Stimulated activated CD4-positive, alpha-beta T cell treated with anti-CD3 and anti-CD28 coated beads, Interleukin-15, amount 100 ng/mL, for 24 hours (primary cell): Measurements from ENCODE around the gene ZEB2.
A peak's percentile ranks its signal among the peaks of the same experiment; 100 is the strongest.

Experiments used
- DNase-seq: peaks from one replicate; pipeline ENCODE4 v3.0.0-alpha.2; 2020

Gene ZEB2

DNA sequence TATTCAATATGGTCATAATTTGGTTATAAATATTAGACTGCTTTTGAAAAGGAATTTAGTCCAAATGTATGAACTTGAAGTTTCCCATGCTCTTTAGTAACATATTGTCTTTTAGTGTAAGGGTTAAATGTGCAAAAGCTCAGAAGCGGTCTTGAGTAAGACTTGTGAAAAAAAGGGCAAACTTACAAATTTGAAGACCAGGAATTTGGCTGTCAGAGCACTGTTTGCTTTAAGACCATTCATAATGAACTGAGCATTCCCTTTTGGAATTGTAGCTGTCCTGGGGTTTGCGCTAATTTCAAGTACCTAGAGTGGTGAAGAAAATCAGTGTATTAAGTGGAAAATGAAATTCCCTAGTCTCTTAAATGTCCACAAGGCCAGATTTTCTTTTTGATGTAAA, 6.9 kb upstream of the ZEB2 start:
- DNase-seq, result no peak

DNA sequence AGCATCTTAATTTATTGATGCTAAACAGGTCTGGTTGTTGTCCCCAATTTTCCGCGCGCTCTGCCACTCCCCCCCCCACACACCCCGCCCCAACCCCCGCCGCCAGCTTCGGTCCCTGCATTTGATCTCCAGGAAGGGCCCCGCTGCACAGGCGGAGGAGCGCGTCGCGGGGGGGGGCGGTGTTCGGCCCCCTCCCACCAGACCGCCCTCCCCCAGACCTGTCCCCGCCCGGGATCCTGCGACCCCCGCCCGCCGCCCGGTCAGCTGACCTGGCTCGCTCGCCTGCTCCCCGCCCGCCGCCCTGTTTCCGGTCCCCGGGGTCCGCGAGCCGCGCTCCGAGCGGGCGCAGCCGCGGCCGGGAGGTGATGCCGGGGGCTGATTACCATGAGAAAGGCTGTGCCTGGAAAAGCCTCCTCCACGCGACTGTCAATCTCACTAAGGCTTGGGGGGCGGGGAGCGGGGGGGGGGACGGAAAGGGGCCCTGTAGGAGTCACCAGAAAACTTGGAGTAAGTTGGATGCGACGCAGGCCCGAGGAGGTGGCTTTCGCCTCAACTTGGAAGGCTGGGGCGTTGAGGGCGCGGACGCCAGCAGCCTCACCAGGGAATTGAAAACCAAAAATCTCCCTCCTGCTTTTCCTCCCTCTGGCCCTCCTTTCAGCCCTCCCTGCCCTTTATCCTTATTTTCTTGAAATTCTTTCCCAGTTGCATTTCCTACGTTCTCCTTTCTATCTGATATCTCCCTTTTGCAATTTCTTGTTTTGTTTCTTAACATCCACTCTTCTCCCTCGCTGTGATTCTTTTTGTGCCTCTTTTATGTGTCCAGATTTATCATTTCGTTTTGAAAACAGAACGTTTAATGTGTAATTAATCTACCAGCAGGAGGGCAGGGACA, 4.4 kb upstream of the ZEB2 start:
- peak; percentile 31 for DNase-seq

DNA sequence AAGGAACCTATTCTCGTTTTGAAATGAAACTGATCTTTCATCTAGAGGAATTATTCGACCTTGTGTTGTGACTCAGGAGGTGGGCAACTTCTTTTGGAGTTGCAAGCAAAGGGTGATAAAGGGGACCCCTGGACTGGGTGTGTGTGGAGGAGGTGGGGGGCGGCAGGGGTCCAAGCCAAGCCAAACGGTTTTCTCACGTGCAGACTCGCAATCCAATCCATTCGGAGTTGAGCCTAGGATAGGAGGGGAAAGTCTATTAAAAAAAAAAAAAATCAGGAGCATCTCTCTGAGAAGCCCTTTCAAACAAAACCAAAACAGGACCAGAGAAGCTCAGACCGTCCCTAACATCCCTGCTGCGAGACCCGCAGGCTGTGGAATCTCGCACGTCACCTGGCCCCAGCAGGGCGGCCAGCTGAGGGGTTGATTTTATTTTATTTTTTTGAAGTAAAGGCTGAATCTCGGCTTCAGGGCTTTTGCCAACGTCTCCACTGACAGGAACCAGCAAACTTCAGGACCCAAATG, 3.7 kb upstream of the ZEB2 start:
- no peak for DNase-seq

DNA sequence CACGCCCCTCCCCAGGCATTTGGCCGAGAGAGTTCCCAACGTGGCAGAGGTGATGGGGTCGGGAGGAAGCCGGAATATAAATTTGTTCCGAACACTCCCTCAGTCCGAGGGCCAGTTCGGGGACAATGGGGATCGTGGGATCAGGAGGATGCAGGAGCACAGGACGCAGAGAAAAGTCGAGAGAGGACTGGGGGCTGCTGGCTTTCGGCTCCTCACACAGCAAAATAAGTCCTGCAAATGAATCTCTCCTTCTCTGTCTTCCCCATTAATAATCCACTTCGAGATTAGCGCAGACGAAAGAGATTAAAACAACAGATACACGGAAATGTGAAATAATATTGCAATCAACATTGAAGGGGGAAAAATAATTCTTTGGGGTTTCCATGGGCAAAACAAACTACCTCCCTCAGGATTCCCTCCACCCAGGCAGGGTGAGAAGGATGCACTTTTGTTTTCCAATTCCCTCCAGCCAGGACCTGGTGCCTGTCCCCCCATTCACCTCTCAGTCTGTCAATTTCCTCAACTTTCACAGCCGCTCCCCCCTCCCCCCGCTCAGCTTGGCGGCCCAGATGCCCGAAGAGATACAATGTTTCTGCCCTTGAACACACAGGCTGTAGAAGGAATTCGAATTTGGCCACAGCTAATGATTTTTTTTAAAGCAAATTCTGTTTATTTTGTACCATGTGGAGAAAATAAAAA, 3.1 kb upstream of the ZEB2 start:
- DNase-seq, result no peak

DNA sequence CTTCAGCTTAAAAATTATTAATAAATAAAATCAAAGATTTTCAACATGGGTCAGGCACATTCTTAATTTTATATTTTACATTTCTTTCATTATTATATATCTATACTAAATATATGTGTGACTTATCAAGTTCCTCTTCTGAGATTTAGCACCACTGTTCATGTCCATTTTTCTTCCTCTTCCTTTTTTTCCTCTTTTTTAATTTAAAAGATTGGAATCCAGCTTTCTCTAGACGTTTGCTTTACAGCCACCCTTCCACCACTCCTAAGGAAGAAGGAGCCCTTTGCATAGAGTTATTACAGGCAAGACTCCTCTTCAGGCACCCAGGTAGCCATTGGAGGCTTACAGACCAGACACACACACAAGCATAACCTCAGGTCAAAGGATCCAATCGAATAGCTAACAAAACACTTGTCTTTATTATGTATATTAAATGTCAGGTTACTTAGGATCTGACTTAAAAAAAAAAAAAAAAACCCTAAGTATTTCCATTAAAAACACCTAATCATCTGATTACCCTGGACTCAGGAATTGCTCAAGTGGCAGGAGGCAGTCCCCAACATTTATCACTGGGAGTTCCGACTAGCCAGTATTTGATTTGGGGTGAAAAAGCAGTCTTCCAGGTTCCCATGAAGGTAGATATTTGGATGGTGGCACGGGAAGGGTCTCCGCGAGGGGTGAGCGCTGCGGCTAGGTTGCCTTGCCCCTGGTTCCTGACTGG, 2.4 kb upstream of the ZEB2 start:
- no peak for DNase-seq

DNA sequence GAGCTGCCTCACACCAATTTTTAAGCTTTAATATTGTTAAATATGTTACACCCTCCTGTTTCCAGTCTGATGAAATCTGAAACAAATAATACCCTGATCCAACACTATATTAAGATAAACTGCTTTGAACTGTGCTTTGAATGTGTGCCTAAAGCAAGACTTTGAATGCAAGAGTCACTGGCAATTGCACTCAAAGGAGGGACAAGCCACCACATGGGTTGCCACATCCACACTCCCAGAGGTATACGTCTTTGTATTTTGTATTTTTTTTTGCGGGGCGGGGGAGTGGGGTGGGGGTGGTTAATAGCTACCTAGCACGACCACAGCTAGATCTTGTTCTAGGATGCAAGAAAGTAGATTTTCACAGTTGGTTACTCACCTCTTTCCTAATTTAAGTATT, 1.8 kb upstream of the ZEB2 start:
- DNase-seq, result no peak

DNA sequence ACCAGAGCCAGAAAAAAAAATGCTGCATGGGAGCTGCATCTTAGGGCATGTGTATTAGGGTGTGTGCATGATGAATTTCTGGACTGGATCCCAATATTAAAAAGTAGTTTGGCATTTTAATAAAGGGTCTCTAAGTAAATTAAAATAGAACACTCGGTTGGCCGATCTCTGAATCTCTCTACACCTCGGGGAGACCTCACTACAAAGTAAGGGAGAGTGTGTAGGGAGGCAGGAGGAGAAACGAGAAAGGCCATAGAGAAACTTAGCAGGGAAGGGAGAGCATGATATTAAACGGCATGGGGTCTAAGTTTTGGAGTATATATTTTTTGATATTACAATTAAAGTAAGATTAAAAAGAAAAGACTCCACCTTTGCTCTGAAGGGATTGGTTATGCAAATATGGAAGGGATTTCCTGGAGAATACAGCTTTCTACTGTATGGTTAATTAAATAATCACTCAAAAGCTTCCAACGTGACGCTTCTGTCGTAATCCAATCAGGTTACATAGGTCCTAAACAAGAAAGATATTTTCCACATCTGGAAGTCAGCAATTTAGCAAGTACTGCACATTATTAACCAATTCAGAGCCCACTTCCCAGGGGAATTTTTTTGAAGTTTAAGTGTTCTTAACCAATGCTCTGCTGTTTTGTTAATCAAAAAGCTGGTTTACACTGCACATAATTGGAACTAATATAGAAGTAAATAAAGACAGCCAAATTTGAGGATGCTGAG, 1.0 kb upstream of the ZEB2 start:
- no peak for DNase-seq

DNA sequence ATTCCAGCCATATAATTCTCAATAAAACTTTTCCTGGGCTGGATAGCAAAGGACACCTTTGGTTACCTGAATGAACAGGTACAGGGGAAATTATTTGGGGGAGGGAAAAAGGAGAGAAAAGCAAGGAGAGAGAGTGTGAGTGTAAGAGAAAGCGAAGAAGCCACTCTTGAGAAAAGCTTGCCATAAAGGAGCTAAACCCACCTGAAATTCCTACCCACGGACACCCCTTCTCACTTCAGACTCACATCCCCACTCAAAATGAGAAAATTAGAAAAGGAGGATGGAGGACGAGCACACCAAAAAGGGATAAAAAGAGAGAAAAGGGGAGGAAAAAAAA, 354 bp downstream of the ZEB2 start:
- no peak for DNase-seq

DNA sequence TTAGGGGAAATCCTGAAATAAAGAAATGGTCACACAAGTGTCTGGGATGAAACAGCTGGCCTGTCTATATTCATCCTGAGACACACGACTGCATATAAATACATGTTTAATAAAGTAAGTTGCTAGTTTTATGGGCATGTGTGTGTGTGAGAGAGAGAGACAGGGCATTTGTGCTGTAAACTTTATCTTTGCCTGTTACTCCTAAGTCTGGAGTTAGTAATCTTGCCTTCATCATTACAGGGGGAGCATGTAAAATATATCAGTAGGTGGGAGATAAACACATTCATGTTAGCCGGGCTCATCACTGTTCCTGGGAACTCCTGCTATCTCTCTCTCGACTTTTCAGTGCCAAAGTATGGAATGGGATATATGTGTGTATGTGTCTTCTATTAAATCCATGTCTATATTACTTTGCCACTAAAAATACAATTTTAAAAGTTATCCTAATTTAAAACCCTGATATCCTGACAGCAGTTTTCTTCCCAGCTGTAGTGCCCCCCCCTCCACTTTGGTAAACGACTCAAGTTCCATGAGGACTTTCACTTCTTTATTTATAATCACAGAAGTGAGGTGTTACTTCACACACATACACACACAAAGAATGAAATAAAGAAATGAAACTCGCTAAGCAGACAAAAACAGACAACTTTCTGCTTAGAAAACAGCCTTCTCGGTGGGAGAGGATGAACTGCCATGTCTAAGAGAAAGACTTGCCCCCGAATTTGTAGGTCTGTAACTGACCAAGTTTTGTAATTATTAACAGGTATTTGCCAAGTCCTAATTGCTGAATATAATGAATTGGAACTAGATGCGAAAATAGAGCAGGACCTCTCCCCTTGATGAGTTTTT, 947 bp downstream of the ZEB2 start:
- no peak for DNase-seq

DNA sequence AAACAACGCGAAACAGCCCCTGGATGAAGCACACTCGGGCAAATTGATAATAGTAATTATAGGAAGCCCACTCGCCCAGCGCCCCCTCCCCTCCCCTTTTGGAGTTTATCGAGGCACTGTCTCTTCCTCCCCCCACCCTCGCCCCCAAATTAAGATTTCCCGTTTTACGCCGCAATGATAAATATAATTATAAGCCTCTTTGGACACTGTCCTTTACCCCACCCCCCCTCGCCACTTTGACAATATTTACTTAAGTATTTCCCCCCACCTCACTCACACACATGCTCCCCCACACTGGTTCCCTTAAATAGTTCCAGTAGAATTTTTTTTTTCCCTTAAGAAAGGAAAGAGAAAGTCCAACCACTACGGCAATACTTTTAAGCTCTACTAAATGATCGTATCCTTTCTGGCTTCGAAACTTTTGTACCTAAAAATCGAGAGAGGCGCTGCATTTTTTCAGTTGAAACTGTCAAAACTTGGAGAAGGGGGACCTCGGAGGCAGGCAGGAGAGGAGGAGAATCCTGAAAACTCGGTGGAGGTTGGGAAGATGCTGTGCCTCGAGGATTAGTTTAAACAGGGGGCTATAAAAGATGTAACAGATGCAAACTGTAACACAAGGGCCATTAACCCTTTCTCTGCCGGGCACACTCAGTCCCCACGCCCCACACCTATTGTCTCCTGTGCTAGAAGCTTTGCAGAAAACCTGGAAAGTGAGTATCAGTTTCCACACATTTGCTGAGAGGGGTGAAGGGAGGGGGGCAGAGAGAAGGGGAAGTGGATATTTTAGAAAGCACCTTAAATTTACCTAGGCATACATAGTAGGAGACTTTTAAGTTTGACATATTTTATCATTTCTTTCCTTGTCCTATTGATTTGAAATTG, 1.8 kb downstream of the ZEB2 start:
- no peak for DNase-seq

DNA sequence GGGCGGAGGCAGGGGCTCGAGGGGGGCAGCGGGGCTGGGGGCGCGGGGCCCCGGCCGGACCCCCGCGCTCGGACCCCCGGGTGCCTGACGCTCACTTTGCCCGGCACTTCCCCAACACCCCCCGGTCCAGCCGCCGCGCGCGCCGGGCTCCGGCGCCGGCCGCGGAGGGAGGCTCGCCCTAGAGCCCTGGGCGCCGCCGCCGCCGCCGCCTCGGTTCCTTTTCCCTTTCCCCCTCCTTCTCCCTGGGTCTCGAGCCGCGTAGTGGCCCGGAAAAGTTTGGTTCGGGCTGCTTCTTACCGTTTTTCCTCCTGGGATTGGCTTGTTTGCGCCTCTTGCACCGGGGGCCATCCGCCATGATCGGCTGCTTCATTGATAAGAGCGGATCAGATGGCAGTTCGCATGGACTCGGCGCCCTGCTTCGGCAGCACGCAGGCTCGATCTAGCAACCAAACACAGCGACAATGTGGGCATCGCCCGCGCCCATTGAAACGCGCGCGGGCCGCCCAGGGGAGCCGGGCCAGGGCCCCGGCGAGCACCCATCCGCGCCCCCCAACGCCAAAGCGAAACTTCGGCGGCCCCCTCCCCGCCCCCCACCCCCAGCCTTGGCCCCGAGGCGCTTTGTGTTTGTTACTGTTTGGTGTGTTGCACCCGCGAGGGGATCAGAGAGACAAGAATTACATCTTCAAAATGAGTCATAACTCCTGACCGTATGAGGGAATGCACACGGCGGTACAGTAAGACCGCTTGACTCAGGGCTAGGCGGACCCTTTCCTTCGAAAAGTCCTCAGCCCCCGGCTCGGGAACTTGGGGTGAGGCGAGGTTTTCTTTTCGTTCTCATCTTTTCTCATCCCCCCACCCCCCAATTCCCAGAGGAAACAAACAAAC, 2.7 kb downstream of the ZEB2 start:
- peak; percentile 66 for DNase-seq

DNA sequence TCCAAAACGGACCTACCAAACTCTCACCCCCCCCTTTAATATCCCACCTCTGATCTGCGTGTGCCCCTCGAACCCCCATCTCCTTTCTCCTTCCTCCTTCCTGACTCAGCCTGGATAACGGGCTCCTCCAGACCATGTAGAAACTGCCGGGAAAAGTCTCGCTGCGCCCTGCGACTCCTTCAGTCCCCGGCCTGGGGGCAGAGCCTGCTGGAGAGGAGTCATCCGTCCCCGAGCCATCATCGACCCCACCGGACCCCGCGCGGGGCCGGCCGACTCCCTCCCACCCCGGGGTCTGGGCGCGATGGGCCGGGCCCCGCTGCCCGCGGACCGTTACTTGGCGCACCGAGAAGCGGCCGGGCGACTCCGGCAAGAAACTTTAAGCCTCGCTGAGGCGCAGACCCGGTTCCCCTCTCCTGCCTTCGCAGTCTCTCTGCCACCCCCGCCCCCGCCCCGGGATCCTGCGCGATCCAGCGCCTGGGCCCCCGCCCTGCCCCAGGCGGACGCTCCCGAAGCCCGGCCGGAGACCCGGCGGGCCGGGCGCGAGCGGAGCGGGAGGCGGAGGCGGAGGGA, 3.4 kb downstream of the ZEB2 start:
- peak; percentile 38 for DNase-seq

DNA sequence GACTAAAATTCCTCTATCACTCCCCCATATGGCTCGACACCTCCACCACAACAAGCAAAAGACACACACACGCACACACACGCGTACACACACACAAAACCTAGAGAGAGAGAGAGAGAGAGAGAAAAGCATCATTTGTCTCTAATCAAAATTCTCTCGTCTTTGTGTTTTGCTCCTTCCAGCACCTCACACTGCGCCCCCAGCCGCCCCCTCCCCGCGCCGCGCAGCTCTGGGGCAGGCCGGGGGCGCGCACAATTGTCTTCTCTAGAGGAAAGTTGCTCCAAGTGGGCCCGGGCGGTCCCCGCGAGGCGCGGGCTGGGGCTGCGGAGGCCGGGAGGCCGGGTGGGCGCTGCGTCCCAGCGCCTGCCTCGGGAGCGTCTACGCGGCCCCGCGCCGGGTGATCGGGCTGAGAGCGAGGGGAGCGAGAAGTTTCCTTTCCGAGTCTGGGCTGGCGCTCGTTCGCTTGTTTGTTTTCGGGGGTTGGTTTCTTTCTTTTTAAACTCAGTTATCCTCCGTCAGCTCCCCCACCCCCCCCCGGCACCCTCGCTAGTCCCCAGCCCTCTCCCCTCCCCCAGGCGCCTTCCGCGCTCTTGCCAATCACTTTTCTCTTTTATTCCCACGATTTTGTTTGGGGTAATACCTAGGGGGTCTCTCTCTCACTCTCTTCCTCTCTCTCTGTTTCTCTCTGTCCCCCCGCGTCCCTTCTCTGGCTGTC, 4.1 kb downstream of the ZEB2 start:
- DNase-seq, result peak; percentile 51

DNA sequence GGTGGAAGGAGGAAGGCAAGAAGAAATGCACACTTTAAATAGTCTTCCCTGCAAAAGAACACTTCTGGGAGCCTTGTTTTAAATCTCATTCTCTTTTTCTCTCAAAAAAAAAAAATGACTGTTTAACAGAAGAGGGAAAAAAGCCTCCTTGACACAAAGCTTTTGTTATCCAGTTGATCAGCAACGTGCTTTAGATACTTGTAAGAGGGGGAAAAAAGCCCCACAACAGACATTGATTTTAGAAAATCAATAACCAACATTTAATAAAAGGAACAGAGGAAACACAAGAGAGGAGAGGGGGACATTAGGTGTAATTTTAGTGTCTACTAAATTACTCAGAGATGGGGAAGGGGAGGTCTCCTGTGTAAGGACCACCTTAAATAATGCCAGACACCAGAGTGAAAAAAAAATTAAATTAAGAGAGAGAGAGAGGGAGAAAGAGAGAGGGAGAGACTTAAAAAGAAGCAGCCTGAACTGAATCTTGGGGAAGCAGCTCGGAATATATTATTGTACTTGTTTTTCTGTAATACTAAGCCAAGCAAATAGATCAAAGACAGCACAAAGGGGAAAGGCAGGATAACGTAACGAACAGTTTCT, 4.7 kb downstream of the ZEB2 start:
- no peak for DNase-seq

DNA sequence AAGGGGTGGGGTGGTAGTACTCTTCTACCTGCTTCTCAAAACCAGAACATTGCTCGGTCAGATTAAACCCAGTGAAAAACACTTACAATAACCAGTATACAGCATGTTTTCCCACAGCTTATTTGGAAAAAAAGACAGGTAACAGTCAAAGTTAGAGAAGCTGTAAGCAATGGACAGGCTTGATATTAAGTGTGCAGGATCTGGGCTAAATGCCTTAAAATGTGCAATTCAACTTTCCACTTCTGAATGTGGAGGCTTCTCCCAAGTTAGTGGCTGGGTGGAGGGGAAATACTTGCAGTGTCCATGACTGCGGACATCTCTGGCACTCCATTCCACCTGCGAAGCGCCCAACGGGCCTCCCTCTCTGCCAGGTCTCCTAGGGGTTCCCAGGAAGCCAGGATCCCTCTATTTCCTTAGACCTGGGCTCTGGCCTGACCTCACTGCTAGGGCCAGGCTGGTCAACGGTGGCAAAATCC, 5.3 kb downstream of the ZEB2 start:
- no peak for DNase-seq

DNA sequence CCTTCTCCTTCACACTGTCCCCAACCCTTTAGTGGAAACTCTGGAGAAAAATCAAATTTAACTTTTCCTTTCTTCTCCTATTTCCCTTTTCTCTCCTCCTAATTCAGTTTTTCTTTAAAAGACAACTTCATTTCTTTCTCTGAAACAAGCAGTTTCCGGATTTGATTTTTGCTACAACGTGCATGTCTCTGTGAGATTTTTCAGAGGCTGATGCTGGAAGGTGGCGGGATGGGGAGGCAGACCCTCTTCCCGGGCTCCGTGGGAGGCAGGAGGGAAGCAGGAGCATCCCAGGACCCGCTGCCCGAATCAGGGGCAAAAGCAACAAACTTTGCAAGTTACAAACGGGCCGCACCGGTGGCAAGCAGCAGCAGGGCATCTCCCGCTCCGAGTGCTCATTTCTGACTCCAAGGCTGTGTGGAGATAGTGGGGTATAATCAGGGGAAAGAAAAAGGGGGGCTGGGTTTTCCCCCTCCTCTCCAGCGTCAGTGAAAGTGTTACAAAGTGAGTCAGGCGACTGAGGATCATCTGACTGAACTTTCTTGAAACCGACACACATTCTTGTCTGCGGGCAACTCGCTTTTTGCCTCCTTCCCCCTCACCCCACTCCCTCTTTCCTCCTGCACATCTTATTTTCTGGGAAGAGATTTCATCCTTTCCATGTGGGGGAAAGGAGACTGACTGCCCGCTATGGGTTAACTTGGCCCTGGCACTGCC, 6.4 kb downstream of the ZEB2 start:
- DNase-seq, result no peak

DNA sequence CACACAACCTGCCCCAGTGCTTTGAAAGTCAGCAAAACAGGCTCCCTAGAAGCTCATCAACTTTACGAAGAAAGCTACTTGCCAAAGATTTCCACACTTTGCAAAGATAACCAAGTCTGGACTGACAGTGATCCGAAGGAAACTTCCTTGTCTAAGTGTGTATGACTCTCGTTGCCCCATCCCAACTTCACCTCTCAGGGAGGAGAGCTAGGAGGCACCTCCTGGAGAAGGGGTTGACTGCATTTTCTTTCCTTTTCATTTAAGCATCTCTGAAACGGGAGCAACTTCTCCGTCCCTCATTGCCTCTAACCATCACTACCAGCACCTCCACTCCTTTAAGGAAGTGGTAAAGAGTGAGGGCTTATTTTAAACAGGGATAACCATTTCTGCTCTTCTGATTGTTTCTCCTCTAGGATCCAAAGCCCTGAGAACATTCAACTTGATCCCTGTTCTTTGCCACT, 7.0 kb downstream of the ZEB2 start:
- no peak for DNase-seq
